ENCODE measurements around the gene SACS. TPM values are rescaled to one million over a fixed set of nuclear protein-coding genes. Genes with fewer than 3 reads are reported as not detected.
A peak's percentile ranks its signal among the peaks of the same experiment; 100 is the strongest.

Gene SACS
- total and polyA plus RNA-seq, 2 of the 8 experiments (the other 6 are each of a cell fraction or from before 2014, with no cell fraction given), result 11.0 to 54.2 TPM

DNA sequence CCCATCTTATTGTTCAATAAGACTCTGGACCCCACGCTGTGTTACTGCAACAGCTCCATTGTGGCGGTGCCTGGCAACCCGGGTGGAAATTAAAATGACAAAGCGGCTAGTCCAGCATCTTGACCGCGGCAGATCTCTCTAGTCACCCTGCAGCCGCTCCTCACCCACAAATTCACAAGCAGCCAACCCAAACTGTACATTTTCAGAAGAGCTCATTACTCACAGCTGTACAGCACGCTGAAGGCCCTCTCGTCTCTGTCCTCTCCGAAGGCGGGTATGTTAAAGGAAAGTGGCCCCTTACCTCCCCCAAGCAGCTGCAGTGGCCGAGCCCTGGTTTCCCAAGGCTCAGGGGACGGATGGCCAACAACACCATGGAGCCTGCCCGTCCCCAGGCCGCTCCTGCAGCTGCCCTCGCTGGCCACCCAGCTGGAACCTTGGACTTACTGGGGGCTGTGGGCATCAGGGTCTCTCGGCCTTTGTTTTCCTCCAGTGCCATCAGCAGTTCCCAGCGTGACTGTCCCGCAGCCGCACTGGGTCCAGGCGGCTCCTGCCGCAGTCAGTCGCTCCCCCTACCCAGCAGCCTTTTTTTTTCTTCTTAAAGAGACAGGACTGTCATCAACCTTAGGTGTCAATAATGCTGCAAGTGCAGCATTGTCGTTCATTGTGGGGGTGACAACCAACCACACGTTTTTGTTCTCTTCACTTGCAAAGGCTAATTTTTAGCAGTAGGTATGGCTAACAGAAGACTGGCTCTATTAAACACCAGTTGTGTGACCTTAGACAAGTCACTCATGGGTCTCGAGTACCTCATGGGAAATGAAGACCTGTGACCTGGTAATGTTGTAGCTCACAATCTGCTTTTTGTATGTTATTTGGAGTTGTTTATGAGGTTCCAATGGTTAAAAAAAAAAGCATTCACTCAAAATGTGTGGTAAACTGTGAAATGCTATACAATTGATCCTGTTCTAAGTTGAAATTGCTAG is at the start of gene SACS (continued):
- peak; percentile 46; the same call in 1 of the 2 replicates for TF ChIP-seq RBBP5 (IDR thresholded peaks at IDR 0.05; ENCODE audit: borderline replicate concordance, low read depth, low read length)
- peak; percentile 89 for TF ChIP-seq KDM1A (IDR thresholded peaks at IDR 0.05; ENCODE audit: borderline replicate concordance, low read length)
- TF ChIP-seq BACH1 (IDR thresholded peaks at IDR 0.05; ENCODE audit: low read length), result no peak
- no peak for TF ChIP-seq TEAD4 (IDR thresholded peaks at IDR 0.05; ENCODE audit: low read depth, low read length)
- no peak; the same call in 1 of the 2 replicates for TF ChIP-seq CHD2 (IDR thresholded peaks at IDR 0.05; ENCODE audit: low read length)
- TF ChIP-seq, protein P1, sequence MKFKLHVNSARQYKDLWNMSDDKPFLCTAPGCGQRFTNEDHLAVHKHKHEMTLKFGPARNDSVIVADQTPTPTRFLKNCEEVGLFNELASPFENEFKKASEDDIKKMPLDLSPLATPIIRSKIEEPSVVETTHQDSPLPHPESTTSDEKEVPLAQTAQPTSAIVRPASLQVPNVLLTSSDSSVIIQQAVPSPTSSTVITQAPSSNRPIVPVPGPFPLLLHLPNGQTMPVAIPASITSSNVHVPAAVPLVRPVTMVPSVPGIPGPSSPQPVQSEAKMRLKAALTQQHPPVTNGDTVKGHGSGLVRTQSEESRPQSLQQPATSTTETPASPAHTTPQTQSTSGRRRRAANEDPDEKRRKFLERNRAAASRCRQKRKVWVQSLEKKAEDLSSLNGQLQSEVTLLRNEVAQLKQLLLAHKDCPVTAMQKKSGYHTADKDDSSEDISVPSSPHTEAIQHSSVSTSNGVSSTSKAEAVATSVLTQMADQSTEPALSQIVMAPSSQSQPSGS (IDR thresholded peaks at IDR 0.05; ENCODE audit: low read length), result no peak
- TF ChIP-seq EGR1 (IDR thresholded peaks at IDR 0.05; ENCODE audit: borderline replicate concordance, low read depth, low read length), result no peak
- no peak for TF ChIP-seq SUZ12 (IDR thresholded peaks at IDR 0.05; ENCODE audit: low read length)
- no peak for TF ChIP-seq SIX5 (IDR thresholded peaks at IDR 0.05; ENCODE audit: low read depth, low read length)
- no peak for TF ChIP-seq YY1 (IDR thresholded peaks at IDR 0.05; ENCODE audit: low read depth, low read length)
- TF ChIP-seq CBX8 (IDR thresholded peaks at IDR 0.05; ENCODE audit: borderline replicate concordance, low read depth, low read length), result no peak
- TF ChIP-seq EZH2 (IDR thresholded peaks at IDR 0.05; ENCODE audit: low read depth, low read length, severe bottlenecking), result no peak
- TF ChIP-seq TBP (IDR thresholded peaks at IDR 0.05; ENCODE audit: low read depth, low read length), result no peak
- peak; percentile 47; the same call in 1 of the 2 replicates for TF ChIP-seq CEBPB (IDR thresholded peaks at IDR 0.05; ENCODE audit: low read depth, low read length)
- no peak for TF ChIP-seq CREB1 (IDR thresholded peaks at IDR 0.05)
- no peak for TF ChIP-seq HDAC6 (IDR thresholded peaks at IDR 0.05; ENCODE audit: low read depth, low read length)
- TF ChIP-seq CHD1 (IDR thresholded peaks at IDR 0.05; ENCODE audit: low read depth, low read length), result no peak
- no peak for TF ChIP-seq MAFK (IDR thresholded peaks at IDR 0.05; ENCODE audit: low read depth, low read length)
- TF ChIP-seq NRF1 (IDR thresholded peaks at IDR 0.05; ENCODE audit: low read depth, low read length), result 0 out of 2 replicates have a peak, but pooled peaks have one; percentile 5
- no peak for TF ChIP-seq JUND (IDR thresholded peaks at IDR 0.05; ENCODE audit: low read length)
- no peak for TF ChIP-seq GTF2F1 (IDR thresholded peaks at IDR 0.05; ENCODE audit: borderline replicate concordance, low read depth, low read length)
- TF ChIP-seq RAD21 (IDR thresholded peaks at IDR 0.05 in 1 of 2, conservative IDR thresholded peaks at IDR 0.05 in 1 of 2; ENCODE audit: low read depth in 2 of 2, low read length in 2 of 2), result 0 out of 4 replicates have a peak, but pooled peaks of 1 of the 2 experiments have one; percentile 2

Data from H1 (cell line).